Ovary (tissue), 3 donors: Measurements from ENCODE around the gene CYP27B1.

Experiments
- CTCF ChIP-seq, 3 donors: fragments of 450-650 bp in 2 of 3; fragments of 200-600 bp in 1 of 3; IDR thresholded peaks; one replicate each; pipeline versions ENCODE4 v1.5.1 to v1.8.0; 2016 to 2022; ENCODE audit warnings: antibody characterized with exemption in 3 of 3, mild to moderate bottlenecking in 1 of 3
- POLR2A ChIP-seq: fragments of 450-650 bp; IDR thresholded peaks from one replicate; pipeline ENCODE4 v1.6.1; 2017; ENCODE audit warnings: antibody characterized with exemption, mild to moderate bottlenecking, moderate library complexity
- donor health status: DM: no; HTN: no; CAD: no.

DNA sequence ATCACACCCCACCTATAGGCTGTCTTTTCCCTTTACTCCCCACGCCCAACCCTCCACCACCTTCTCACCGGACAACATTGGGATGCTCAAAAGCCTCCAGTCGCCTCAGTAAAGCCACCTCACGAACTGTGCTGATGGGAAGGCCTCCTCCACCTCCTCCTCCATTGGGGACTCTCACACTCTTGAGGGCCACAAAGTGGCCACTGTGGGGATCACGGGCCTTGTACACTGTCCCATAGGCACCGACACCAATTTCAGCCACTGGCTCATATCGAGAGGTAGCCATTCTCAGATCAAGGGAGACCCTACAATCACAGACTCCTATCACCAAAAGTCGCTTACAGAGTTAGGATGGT lies 15.5 kb downstream of the CYP27B1 start:
- TF ChIP-seq CTCF (IDR thresholded peaks at IDR 0.05) (no peak), POLR2A (no peak)
